GM23338 (cell line): ENCODE results near the gene CD164.

Experiments used
- CREB1 ChIP-seq: fragments of 250-450 bp; sonication (Bioruptor Pico); IDR thresholded peaks from 2 replicates; pipeline ENCODE4 v1.5.0; 2020; ENCODE audit warnings: low read depth, mild to moderate bottlenecking, moderate library complexity
- CTCF ChIP-seq, 2 experiments: fragments of 200-600 bp in 1 of 2; sonication (generic) in 1 of 2; conservative IDR thresholded peaks; 2 replicates each; pipeline versions ENCODE4 v1.5.1 to v1.6.1; 2016 to 2017; ENCODE audit warnings: antibody characterized with exemption in 2 of 2, low read depth in 2 of 2, mild to moderate bottlenecking in 2 of 2, moderate library complexity in 1 of 2
- ETS1 ChIP-seq: IDR thresholded peaks from 2 replicates; pipeline ENCODE4 v1.6.1; 2016; ENCODE audit warnings: antibody characterized with exemption
- EZH2 ChIP-seq: fragments of 200-600 bp; sonication (generic); IDR thresholded peaks from one replicate; pipeline ENCODE4 v1.8.0; 2017; ENCODE audit warnings: antibody characterized with exemption, mild to moderate bottlenecking, low read depth; ENCODE audit not compliant: unreplicated experiment
- EZH2phosphoT487 ChIP-seq: fragments of 200-600 bp; sonication (generic); IDR thresholded peaks from one replicate; pipeline ENCODE4 v1.8.1; 2018; ENCODE audit warnings: antibody characterized with exemption; ENCODE audit not compliant: unreplicated experiment
- JUNB ChIP-seq: IDR thresholded peaks from one replicate; pipeline ENCODE4 v1.6.1; 2016; ENCODE audit warnings: antibody characterized with exemption; ENCODE audit not compliant: unreplicated experiment
- NANOG ChIP-seq: IDR thresholded peaks from 2 replicates; pipeline ENCODE4 v1.6.1; 2016; ENCODE audit warnings: antibody characterized with exemption, borderline replicate concordance
- POLR2AphosphoS5 ChIP-seq: IDR thresholded peaks from 2 replicates; pipeline ENCODE4 v1.6.1; 2016; ENCODE audit warnings: antibody characterized with exemption, low read depth
- REST ChIP-seq: IDR thresholded peaks from one replicate; pipeline ENCODE4 v1.6.1; 2018; ENCODE audit warnings: antibody characterized with exemption; ENCODE audit not compliant: unreplicated experiment
- STAT1 ChIP-seq: IDR thresholded peaks from one replicate; pipeline ENCODE4 v1.6.1; 2016; ENCODE audit warnings: antibody characterized with exemption; ENCODE audit not compliant: unreplicated experiment
- ZNF462 ChIP-seq: fragments of 250-450 bp; sonication (Bioruptor Pico); IDR thresholded peaks from 2 replicates; pipeline ENCODE4 v1.5.0; 2020; ENCODE audit warnings: mild to moderate bottlenecking, moderate library complexity

GRCh38 chr6:109424946-109425345 lies 42.7 kb upstream of the CD164 start:
- no peak for TF ChIP-seq CTCF (conservative IDR thresholded peaks at IDR 0.05; ENCODE audit: low read depth in 2 of 2)
- TF ChIP-seq REST, result no peak
- no peak for TF ChIP-seq CREB1
- no peak for TF ChIP-seq ETS1
- no peak for TF ChIP-seq POLR2AphosphoS5
- TF ChIP-seq EZH2, result no peak
- TF ChIP-seq EZH2phosphoT487, result no peak
- no peak for TF ChIP-seq NANOG
- TF ChIP-seq JUNB, result no peak
- no peak for TF ChIP-seq ZNF462 (CRISPR knock-in tag)
- no peak for TF ChIP-seq STAT1
